Brain microvascular endothelial cell (primary cell): ENCODE data around the gene PPARG.
A peak's percentile ranks its signal among the peaks of the same experiment; 100 is the strongest.

Experiments used
- DNase-seq: peaks from one replicate; pipeline ENCODE4 v3.0.0-alpha.2; 2020
- H3K27ac ChIP-seq: fragments of 250-450 bp; sonication (Bioruptor Pico); 2 replicates; pipeline ENCODE4 v1.5.1; 2020; ENCODE audit warnings: mild to moderate bottlenecking, moderate library complexity
- H3K27me3 ChIP-seq: fragments of 250-450 bp; sonication (Bioruptor Pico); replicated peaks from 2 replicates; pipeline ENCODE4 v1.5.1; 2020; ENCODE audit warnings: mild to moderate bottlenecking
- H3K36me3 ChIP-seq: fragments of 250-450 bp; sonication (Bioruptor Pico); replicated peaks from 2 replicates; pipeline ENCODE4 v1.5.1; 2020; ENCODE audit warnings: mild to moderate bottlenecking
- H3K4me3 ChIP-seq: 2 replicates; pipeline ENCODE4 v1.5.1; 2011; ENCODE audit warnings: low read depth, mild to moderate bottlenecking, control low read depth, low read length, moderate library complexity
- CTCF ChIP-seq: IDR thresholded peaks from 2 replicates; pipeline ENCODE4 v1.5.1; 2011; ENCODE audit warnings: low read depth, mild to moderate bottlenecking, moderate library complexity, low read length, control low read depth, inconsistent platforms; ENCODE audit errors: missing control alignments
- in situ Hi-C: cut with HindIII; loops from 2 replicates; pipeline ENCODE4 v1.10.0; 2017; ENCODE audit warnings: low sequenced_read_pairs, low pct_ligation_motif_present

Gene PPARG

GRCh38 chr3:12345141-12345561, 56.3 kb downstream of the PPARG start:
- Histone ChIP-seq H3K36me3 (no peaks in the 10 kb centered on the region), H3K4me3 (no peak overlapping the region), H3K27me3 (no peaks in the 10 kb centered on the region), H3K27ac (no peak overlapping the region)
- peak; percentile 50 for DNase-seq
- in situ Hi-C loops: no loop called here
- no peak for TF ChIP-seq CTCF

- H3K4me3 ChIP-seq: no peak overlapping the region
- TF ChIP-seq CTCF: no peak
- no peaks in the 10 kb centered on the region for H3K27me3 ChIP-seq
- in situ Hi-C loops: no loop called here
- no peak overlapping the region for H3K27ac ChIP-seq
- no peaks in the 10 kb centered on the region for H3K36me3 ChIP-seq
- no peak for DNase-seq
These were observed 57.0 kb downstream of the PPARG start for GRCh38 chr3:12345584-12346494.

GRCh38 chr3:12347301-12347700, 58.4 kb downstream of the PPARG start:
- no peak for DNase-seq
- in situ Hi-C loops: no loop called here
- no peak for TF ChIP-seq CTCF
- H3K27ac ChIP-seq: no peak overlapping the region
- H3K36me3 ChIP-seq: no peaks in the 10 kb centered on the region
- H3K27me3 ChIP-seq: no peaks in the 10 kb centered on the region
- H3K4me3 ChIP-seq: no peak overlapping the region

GRCh38 chr3:12349895-12350811, 61.3 kb downstream of the PPARG start:
- no peaks in the 10 kb centered on the region for H3K36me3 ChIP-seq
- no peaks in the 10 kb centered on the region for H3K27me3 ChIP-seq
- H3K4me3 ChIP-seq: no peak overlapping the region
- no peak for DNase-seq
- in situ Hi-C loops: no loop called here
- no peak overlapping the region for H3K27ac ChIP-seq
- TF ChIP-seq CTCF: no peak

GRCh38 chr3:12351145-12351544, 62.3 kb downstream of the PPARG start:
- in situ Hi-C loops: no loop called here
- no peak overlapping the region for H3K27ac ChIP-seq

More at GRCh38 chr3:12351145-12351544, 62.3 kb downstream of the PPARG start:
- no peak overlapping the region for H3K4me3 ChIP-seq
- no peak for DNase-seq
- TF ChIP-seq CTCF: no peak
- no peaks in the 10 kb centered on the region for H3K36me3 ChIP-seq
- no peaks in the 10 kb centered on the region for H3K27me3 ChIP-seq
